ENCODE data around the gene ARHGAP10.
"Not testable (repeated sequence)": the region's sequence is repeated elsewhere in the genome, so short reads cannot be mapped to it uniquely, and the experiment has no call there.

Gene ARHGAP10

DNA sequence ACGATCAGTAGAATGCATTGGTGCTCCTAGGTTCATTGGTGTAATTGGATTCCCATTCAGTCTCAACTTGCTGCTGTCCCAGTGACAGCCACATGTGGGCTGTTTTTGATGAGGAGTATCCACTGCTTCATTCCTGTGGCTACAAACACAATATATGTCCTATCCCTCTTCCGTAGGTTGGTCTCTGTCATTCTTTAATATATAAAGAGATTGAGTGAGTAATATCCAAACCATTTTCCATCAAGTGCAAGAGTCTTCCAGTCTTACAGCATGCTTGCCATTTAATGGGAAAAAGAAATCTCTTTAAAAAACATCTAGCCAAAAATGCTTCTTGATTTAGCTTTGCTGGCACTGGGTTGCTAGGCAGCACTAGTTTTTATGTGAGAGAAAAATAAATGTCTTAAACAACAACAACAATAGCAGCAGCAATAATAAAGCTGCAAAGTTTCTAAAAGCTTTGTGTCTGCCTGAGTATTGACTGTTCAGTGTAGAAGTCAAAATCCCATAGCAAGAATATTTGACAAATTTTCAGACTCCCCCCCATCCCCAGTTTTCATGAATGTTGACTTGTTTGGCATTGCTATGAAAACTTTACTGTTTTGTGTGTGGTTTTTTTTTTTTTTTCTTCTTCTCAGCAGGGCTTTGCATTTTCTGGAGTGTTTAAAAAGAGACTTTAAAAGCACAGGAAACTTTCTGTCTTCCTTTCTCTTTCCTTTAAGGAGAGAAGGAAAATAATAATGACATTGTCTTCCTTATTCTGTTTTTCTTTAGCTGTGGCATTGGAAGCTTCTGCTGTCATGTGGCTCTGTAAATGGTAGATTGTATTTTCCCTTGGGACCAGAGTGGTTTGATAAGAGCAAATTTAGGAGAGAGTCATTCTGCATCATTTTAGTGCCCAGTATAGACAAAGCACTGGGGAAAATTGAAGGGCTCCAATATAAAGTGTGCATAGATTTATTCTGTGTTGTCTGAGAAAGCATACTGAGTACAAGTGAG, 244.3 kb downstream of the ARHGAP10 start:
- no peak for DNase-seq (ENCODE audit: extremely low read depth in 1 of 2, low read depth in 1 of 2)

DNA sequence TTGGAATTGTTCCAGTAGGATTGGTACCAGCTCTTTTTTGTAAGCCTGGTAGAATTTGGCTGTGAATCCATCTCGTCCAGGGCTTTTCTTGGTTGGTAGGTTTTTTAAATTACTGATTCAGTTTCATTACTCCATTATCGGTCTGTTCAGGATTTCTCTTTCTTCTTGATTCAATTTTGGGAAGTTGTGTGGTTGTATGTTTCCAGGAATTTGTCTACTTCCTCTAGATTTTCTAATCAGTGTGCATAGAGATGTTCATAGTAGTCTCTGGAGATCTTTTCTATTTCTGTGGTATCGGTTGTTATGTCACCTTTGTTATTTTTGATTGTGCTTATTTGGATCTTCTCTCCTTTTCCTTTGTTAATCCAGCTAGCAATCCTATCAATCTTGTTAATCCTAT, 248.7 kb downstream of the ARHGAP10 start:
- DNase-seq (ENCODE audit: extremely low read depth in 1 of 2, low read depth in 1 of 2), result no peak

DNA sequence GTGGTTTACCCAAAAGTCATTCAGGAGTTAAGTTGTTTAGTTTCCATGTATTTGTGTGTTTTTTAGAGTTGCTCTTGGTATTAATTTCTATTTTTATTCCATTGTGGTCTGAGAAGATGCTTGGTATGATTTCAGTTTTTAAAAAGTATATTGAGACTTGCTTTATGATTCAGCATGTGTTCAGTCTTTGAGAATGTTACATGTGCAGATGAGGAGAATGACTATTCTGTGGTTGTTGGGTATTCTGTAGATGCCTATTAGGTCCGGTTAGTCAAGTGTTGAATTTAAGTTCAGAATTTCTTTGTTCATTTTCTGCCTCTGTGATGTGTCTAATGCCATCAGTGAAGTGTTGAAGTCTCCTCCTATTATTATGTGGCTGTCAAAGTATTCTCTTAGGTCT, 249.4 kb downstream of the ARHGAP10 start:
- DNase-seq (ENCODE audit: extremely low read depth in 1 of 2, low read depth in 1 of 2), result no peak

DNA sequence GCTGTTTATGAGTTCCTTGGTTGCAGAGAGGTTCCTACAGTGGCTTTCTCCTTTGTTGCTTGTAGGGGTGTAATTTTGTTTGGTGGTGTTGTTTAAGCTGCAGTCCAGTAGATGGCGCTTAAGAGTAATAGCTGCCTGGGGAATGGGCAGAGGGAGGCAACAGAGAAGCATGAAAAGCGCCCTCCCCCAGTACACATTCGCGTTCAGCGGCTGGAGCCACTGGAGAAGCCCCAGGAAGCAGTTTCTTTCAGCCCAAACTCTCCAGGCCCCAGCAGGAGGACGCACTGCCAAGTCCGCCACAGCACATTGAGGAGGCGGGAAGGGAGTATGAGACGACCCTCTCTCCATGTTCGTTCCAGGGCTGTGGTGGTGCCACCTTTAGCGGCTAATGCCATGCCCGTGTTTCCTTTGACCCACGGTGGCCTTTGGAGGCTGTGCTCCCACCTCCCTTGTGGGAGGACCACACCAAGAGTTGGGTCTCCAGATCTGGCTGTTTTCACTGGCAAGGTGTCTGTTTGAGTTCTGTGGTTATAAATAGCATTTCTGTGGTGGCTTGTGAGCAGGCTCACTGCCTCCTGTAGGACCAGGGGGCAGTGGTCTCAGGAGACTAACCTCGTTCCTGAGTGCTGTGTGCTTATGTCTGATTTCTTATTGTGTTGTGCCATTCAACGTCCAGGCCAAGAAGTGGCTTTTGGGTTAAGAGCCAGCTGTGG, 252.3 kb downstream of the ARHGAP10 start:
- peak in 1 of 2 donors; percentile 1 for DNase-seq (ENCODE audit: extremely low read depth in 1 of 2, low read depth in 1 of 2)

DNA sequence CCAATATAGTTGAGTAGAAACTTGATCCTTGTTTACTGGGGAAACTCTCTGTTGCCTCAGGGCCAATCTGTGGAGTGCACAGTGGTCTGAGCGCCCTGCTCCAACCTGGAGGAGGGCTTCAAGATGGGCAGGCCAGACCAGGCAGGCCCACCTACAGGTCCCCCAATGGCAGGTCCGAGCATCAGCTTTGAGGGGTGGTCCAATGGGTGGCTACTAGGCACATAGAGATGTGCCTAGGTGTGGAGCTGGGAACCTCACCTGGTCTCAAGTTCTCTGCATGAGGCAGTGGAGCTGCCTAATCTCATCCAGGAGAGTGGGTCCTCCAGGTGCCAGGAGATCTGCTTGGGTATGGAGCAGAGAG, 252.9 kb downstream of the ARHGAP10 start:
- DNase-seq (ENCODE audit: extremely low read depth in 1 of 2, low read depth in 1 of 2), result no peak

DNA sequence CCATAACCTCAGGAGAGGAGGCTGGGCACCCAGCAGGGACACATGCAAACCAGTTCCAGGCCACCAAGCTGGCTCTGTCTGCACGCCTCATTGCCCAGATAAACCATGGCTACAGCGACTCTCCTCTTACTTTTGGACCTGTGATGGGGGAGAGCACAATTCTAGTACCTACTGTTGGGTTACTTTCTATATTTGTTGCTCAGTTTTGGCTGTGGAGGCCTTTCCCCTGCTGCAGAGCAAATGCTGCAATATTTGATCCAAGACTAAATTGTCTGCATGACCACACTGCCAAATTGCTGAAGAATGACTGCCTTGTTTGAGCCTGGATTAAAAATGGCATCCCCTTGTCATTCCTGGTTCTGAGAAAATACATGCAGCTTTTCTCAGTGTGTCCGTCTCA, 253.5 kb downstream of the ARHGAP10 start:
- no peak for DNase-seq (ENCODE audit: extremely low read depth in 1 of 2, low read depth in 1 of 2)

DNA sequence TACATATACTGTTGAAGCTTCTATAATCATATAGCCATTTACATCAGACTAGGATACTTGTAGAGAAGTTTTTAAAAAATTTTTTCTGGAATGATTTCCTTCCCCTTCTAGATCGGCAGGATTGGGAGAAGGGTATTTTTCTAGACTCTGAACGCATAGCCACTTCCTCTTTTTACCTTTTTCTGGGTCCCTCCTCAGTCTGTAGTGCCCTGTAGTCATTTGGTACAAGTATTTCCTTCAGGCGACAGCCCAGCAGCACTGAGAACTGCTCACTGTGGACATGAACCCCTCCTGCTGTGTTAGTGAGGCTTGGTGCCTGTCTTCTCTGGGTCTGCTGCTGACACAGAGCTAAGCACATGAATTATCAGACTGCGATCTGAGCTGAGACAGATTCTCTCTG, 255.4 kb downstream of the ARHGAP10 start:
- no peak for DNase-seq (ENCODE audit: extremely low read depth in 1 of 2, low read depth in 1 of 2)

DNA sequence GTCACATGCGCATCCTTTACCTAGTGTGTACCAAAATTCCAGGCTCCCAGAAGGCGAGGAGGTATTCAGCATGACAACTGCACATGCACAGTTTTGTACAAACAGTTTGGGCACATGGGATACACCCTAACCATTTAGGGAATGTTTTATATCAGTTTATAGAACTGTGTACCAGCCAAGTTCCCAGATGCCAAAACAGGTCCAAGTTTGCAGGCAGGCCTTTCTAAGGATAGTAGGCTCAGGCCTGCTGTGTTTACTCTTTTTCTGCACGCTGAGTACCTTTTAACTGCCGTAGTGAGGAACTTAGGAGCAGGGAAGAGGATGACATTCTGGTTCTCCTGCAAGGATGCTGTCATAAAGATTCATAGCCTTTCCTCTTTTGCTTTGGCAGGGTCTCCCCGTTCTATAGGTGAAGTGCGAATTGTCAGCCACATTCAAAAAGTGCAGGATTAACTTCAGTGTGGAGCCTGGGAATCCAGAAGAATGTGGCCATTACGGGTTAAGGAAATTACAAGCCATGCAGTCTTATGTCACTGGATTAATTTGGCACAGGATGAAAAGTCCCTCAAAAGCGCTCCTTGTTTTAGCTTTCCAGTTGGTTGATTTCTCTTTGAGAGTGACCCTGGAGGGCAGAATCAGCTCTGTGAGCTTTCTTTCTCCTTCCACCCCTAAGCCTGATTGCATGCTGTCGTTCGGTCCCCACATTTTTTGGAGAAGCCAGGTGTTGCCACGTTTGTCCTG, 259.8 kb downstream of the ARHGAP10 start:
- DNase-seq (ENCODE audit: extremely low read depth in 1 of 2, low read depth in 1 of 2), result no peak

DNA sequence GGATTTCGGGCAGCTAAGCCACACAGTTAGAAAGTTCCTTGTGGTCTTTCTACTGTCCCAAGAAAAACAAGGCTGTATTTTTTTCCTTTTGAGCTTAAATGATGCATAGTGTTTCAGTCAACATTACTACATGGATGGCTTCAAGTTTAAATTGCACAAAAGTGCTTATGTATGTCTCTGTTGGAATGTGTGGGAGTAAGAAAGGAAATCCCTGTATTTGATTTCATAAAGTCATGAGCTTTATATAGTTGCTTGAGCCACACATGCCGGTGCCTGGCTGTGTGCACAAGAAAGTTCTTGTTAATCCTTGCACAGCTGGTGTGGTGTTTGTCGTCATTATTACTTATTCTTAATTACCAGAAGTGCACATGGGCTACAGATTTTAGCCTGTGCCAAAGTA, 262.2 kb downstream of the ARHGAP10 start:
- no peak for DNase-seq (ENCODE audit: extremely low read depth in 1 of 2, low read depth in 1 of 2)

DNA sequence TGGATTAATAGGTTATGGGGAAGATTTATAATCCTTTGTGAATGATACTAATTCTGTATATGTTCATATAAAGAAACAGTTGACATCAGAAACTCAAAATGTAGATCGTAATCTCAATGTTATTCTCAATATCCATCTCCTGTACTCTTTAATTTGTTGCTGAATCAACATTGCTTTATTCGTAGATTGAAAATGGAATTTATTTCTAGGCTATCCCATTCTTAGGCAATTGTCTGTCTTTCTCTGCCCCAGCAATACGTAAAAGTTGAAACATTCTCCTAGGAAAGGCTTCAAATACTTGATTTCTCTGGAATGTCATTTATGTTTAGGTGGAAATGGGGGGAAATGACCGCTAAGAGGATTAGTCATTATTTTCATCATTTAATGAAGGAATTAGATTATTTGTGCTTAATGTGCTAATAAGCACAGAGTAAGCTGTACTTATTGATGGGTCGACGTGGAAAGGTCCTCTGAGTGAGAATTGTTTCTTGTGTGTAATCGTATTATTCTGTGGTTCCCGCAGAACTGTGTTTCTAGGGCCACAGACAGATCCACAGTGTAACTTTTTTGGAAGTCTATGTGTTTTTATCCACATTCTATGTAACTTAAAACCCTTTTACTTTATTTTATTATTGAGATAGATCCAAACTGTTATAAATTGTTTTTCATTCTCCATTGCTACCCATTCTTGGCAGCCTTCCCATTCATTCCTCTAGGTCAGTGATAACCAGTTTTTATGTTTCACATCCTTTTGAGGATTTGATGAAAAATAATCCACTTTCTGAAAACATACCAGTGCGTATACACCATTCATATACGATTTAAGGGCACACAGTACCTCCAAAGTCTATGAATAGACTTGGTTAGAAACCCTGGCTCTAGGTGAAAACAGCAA, 262.9 kb downstream of the ARHGAP10 start:
- no peak for DNase-seq (ENCODE audit: extremely low read depth in 1 of 2, low read depth in 1 of 2)

DNA sequence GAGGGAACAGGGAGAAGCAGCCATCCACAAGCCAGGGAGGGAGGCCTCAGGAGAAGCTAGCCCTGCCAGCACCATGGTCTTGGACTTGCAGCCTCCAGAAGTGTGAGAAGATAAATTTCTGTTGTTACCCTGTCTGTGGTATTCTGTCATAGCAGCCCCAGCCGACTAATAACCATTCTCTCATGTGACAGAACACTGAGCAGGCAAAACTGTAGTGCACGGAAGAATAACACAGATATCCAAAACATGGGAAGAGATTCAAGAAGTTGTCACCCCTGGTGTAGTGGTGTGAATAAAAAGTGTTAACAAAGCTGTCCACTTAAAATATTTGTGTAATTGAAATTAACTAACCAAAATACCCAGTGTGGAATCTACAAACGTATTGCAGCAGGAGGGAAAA, 265.0 kb downstream of the ARHGAP10 start:
- no peak for DNase-seq (ENCODE audit: extremely low read depth in 1 of 2, low read depth in 1 of 2)

DNA sequence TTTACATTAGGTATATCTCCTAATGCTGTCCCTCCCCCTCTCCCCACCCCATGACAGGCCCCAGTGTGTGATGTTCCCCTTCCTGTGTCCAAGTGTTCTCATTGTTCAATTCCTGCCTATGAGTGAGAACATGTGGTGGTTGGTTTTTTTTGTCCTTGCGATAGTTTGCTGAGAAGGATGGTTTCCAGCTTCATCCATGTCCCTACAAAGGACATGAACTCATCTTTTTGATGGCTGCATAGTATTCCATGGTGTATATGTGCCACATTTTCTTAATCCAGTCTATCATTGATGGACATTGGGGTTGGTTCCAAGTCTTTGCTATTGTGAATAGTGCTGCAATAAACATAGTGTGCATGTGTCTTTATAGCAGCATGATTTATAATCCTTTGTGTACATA, 268.1 kb downstream of the ARHGAP10 start:
- not testable (repeated sequence) for DNase-seq (ENCODE audit: extremely low read depth in 1 of 2, low read depth in 1 of 2)

DNA sequence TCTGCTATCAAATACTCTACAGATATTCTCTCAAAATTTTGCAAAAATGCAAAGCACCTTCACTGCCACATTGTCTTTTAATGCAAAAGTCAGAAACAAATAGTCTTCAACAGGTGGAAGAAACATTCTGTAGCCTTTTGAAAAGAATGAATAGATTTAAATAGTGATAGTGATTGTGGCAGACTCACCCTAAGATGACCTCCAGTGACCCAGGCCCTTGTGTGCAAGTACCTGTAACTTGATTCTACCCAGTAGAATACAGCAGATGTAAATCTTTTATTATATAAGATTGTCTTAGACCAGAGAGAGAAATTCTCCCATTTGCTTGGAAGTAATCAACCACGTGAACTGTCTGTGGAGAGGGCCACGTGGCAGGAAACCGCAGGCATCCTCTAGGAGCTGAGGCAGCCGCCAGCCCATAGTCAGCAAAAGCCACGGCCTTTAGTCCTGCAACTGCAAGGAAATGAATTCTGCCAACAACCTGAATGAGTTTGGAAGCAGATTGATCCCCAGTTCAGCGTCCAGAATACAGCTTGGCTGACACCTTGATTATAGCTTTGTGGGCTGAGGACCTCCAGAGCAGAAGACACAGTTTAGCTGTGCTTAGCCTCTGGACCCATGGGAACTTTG, 272.5 kb downstream of the ARHGAP10 start:
- DNase-seq (ENCODE audit: extremely low read depth in 1 of 2, low read depth in 1 of 2), result no peak

DNA sequence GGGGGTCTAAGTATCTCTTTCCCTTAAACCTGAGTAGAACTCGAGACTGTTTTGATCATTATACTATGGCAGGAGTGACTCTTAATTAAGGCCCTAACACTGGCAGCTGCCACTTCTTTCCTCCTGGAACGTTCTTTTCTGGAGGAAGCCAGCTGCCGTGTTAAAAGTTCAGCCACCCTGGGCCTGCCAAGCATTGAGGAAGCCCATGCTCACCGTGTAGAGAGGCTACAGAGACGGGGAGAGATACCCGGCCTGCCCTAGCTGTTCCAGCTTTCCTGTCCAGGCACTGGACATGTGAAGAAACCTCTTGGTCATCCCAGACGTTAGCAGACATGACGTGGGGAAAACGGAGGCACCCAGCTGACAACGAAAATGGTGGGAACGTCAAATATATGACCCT, 274.1 kb downstream of the ARHGAP10 start:
- DNase-seq (ENCODE audit: extremely low read depth in 1 of 2, low read depth in 1 of 2), result no peak

DNA sequence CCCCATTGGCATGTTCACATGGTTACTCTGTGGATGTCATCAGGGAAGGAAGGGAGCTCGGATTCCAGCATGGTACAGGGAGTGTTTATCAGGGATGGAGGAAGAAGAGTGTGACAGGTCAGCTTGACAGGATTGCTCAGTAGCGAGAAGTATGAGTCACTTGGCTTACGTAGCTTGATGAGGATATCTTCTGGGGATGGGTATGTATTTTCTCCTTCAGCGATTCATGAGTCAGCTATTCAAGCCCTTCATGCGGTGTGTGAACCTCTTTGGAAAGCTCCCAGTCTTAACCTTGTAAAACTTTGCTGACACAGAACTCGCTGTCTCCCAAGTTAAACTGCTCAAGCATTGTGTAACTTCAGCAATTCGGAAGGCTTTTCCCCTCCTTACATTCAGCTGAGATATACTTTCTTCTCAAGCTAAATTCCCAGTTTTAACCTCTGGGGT, 275.4 kb downstream of the ARHGAP10 start:
- DNase-seq (ENCODE audit: extremely low read depth in 1 of 2, low read depth in 1 of 2), result no peak

DNA sequence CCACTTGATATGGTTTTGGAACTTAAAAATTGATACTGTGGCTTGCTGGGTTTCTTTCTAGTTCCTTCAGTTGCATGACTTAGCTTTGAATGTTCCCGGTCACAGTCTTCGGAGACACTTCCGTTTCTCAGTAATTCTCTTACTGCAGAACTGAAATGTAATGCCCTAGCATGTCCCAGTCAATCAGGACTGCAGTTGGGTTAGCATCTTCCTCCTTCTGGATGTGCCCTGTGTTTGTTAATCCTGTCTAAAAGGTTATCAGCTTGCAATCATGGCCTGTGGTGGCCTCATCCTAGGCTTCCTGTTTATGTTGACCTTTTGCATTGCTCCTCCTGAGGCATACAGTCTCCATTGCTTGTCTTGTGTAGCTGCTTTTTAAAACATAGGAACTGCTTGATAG, 275.9 kb downstream of the ARHGAP10 start:
- no peak for DNase-seq (ENCODE audit: extremely low read depth in 1 of 2, low read depth in 1 of 2)

DNA sequence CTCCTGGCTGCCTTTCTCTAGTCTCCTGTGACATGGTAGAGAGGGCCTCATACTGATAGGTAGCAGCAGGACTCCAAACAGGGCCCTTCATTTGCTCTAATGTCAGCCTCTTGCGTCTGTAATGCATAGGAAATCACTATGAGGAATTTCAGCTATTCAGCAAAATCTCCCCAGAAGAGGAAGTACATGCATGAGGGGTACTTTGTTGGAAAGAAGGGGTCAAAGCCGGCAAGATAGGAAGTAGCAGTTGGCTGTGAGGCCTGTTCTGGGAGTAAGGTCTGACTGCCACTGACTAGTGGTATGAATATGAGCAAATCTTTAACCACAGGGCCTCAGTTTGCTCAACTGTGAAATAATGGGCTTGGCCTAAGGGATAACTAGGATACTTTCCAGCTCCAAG, 283.2 kb downstream of the ARHGAP10 start:
- DNase-seq (ENCODE audit: extremely low read depth in 1 of 2, low read depth in 1 of 2), result no peak

DNA sequence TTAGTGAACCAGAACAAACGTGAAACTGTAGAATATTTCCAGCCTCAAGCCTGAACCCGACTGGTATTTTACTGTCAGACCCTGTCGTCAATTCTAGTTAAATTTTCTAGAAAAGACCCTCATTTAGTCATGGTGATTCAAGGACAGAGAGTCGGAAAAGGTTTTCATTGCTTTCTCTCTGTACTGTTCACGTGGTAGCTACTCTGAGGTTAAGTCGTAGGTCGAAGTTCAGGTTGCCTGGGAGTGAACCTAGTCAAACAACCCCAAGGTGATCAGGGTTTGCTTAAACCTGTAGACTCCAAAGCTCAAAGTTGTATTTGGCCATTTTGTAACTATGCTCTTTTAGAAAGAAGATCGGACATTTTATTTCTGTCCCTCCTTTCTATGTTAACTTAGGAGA, 283.6 kb downstream of the ARHGAP10 start:
- DNase-seq (ENCODE audit: extremely low read depth in 1 of 2, low read depth in 1 of 2), result no peak

DNA sequence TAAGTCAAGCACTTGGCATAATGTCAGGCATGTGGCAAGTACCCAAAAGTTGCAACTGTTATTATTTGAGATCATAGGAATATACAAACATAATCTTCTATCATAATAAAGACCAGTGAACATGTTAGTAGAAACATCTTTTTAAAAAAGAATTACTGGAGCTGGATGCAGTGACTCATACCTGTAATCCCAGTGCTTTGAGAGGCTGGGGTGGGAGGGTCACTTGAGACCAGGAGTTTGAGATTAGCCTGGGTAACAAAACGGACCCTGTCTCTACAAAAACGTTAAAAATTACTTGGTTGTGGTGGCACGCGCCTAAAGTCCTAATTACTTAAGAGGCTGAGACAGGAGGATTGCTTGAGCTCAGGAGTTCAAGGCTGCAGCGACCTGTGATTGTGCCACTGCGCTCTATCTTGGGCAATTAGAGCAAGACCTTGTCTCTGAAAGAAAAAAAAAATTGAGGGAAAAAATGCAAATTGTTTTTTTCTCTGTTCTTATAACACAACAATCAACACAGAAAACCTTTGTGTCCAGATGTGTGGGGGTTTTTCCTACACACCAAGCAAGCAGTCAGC, 284.3 kb downstream of the ARHGAP10 start:
- DNase-seq (ENCODE audit: extremely low read depth in 1 of 2, low read depth in 1 of 2), result no peak

DNA sequence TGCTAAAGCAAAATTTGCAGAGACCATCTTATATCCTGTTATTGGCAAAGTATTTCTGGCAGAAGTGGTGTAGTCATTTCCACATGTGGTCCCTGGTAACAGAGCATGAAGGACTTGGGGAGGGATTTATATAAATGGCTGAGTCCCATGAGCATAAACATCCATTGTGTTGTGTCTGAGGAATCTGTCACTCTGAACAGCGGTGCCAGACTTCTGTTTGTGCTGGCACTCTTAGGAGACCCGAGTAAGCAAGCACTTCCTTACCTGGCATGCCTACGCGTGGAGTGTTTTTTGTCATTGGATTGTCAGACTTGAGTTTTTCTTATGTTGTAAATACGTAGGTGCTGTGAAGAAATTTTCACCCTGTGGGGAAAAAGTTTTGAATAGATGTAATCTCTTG, 285.9 kb downstream of the ARHGAP10 start:
- no peak for DNase-seq (ENCODE audit: extremely low read depth in 1 of 2, low read depth in 1 of 2)

Data from stimulated activated CD8-positive, alpha-beta memory T cell treated with anti-CD3 and anti-CD28 coated beads, Interleukin-7, amount 100 ng/mL, for 48 hours (primary cell).